Left lung (tissue), 10 donors: Measurements from ENCODE around the gene RFESD. TPM values are rescaled to one million over a fixed set of nuclear protein-coding genes. Genes with fewer than 3 reads are reported as not detected.

ENCODE experiments used
- ATAC-seq: fragments of 200-7000 bp; cut with Tn5 transposase; one replicate; pipeline ENCODE4 v1.9.1; 2020; ENCODE audit warnings: moderate library complexity
- DNase-seq, 4 donors: peaks; one replicate each; pipeline ENCODE4 v3.0.0-alpha.2; 2013 to 2020
- H3K27ac ChIP-seq, 2 donors: fragments of 200-600 bp; sonication (generic) in 1 of 2; one replicate each; pipeline versions ENCODE4 v1.5.0 to v1.8.0; 2020 to 2021
- H3K27me3 ChIP-seq, 2 donors: fragments of 200-600 bp; sonication (generic) in 1 of 2; one replicate each; pipeline versions ENCODE4 v1.5.0 to v1.8.0; 2020 to 2021
- H3K36me3 ChIP-seq, 2 donors: fragments of 200-600 bp; sonication (generic) in 1 of 2; one replicate each; pipeline versions ENCODE4 v1.5.0 to v1.8.0; 2020 to 2021
- H3K4me1 ChIP-seq, 2 donors: fragments of 200-600 bp; one replicate each; pipeline ENCODE4 v1.8.0; 2021
- H3K4me3 ChIP-seq, 2 donors: fragments of 200-600 bp; sonication (generic) in 1 of 2; one replicate each; pipeline versions ENCODE4 v1.5.0 to v1.8.0; 2020 to 2021; ENCODE audit warnings: mild to moderate bottlenecking in 1 of 2
- H3K9me3 ChIP-seq, 2 donors: fragments of 200-600 bp; sonication (generic) in 1 of 2; one replicate each; pipeline versions ENCODE4 v1.5.0 to v1.8.0; 2020 to 2021
- CTCF ChIP-seq, 2 donors: fragments of 200-600 bp; sonication (generic) in 1 of 2; IDR thresholded peaks; one replicate each; pipeline versions ENCODE4 v1.5.0 to v1.8.0; 2021; ENCODE audit warnings: antibody characterized with exemption in 2 of 2
- intact Hi-C, 2 donors: fragments of 100-400 bp; cut with DNase I; formaldehyde crosslinking; loops; one replicate each; pipeline versions ENCODE4 v1.11.2 to v1.14.2; 2022
- polyA plus RNA-seq, 6 donors: library from polyadenylated mRNA; unstranded; fragments of 120-200 nt; gene quantifications; one replicate each; pipeline ENCODE4 v1.2.1, GENCODE V29; 2013; ENCODE audit not compliant: insufficient read length in 6 of 6
- total RNA-seq, 2 donors: library from RNA; stranded (reverse); fragmentation: NEBNext Ultra II Directional; extraction: Animal tissue kit (Norgen Biotek cat#: 25700); gene quantifications; one replicate each; pipeline ENCODE4 v1.2.1, GENCODE V29; 2021
- donor health status: DM: no; HTN: yes; CAD: no.
- donor health status: DM: no; HTN: no; CAD: no.

RFESD gene
- total and polyA plus RNA-seq, 8 donors, result 2.7 to 6.1 (median 4.8) TPM

- TF ChIP-seq CTCF (IDR thresholded peaks at IDR 0.05), result no peak
Measured at GRCh38 chr5:95668216-95668615, 21.6 kb downstream of the RFESD start.

GRCh38 chr5:95668728-95669127 lies 22.2 kb downstream of the RFESD start:
- intact Hi-C loops, result loop anchor here in 1 of 2 donors (5.0 kb wide), 1 partner anchor 174 kb away; no protein-coding TSS in a partner anchor
- ATAC-seq (no peak), DNase-seq (no peak)
- H3K27ac ChIP-seq, result no peak overlapping the region
- no peak for TF ChIP-seq CTCF (IDR thresholded peaks at IDR 0.05)
- no peaks in the 10 kb centered on the region for H3K9me3 ChIP-seq
- H3K36me3 ChIP-seq, result no peaks in the 10 kb centered on the region
- H3K4me3 ChIP-seq, result no peak overlapping the region
- peaks cover 4 to 5% of the 10 kb centered on the region in 2 donors for H3K4me1 ChIP-seq
- H3K27me3 ChIP-seq, result no peaks in the 10 kb centered on the region

More at GRCh38 chr5:95668216-95668615, 21.6 kb downstream of the RFESD start:
- H3K27ac ChIP-seq, result no peak overlapping the region
- H3K9me3 ChIP-seq, result no peaks in the 10 kb centered on the region
- H3K36me3 ChIP-seq, result no peaks in the 10 kb centered on the region
- peaks cover 4 to 5% of the 10 kb centered on the region in 2 donors for H3K4me1 ChIP-seq
- H3K27me3 ChIP-seq, result no peaks in the 10 kb centered on the region
- DNase-seq (no peak), ATAC-seq (no peak)
- intact Hi-C loops, result loop anchor here in 1 of 2 donors (5.0 kb wide), 1 partner anchor 174 kb away; no protein-coding TSS in a partner anchor
- H3K4me3 ChIP-seq, result no peak overlapping the region

GRCh38 chr5:95669540-95669939 lies 23.0 kb downstream of the RFESD start:
- ATAC-seq (peak; percentile 68), DNase-seq (peak in 1 of 4 donors; percentile 64)
- Histone ChIP-seq H3K9me3 (no peaks in the 10 kb centered on the region), H3K4me1 (peaks cover 2 to 4% of the 10 kb centered on the region in 2 donors), H3K36me3 (no peaks in the 10 kb centered on the region), H3K27ac (no peak overlapping the region), H3K4me3 (no peak overlapping the region), H3K27me3 (no peaks in the 10 kb centered on the region)
- no peak for TF ChIP-seq CTCF (IDR thresholded peaks at IDR 0.05)
- intact Hi-C loops, result loop anchor here in 1 of 2 donors (5.0 kb wide), 1 partner anchor 173 kb away; no protein-coding TSS in a partner anchor

- Histone ChIP-seq H3K36me3 (no peaks in the 10 kb centered on the region), H3K27ac (no peak overlapping the region), H3K9me3 (no peaks in the 10 kb centered on the region), H3K4me3 (no peak overlapping the region), H3K27me3 (no peaks in the 10 kb centered on the region), H3K4me1 (peaks cover 0 to 4% of the 10 kb centered on the region in 2 donors)
- intact Hi-C loops, result loop anchor here in 1 of 2 donors (5.0 kb wide), 1 partner anchor 172 kb away; no protein-coding TSS in a partner anchor
- no peak for DNase-seq
- no peak for TF ChIP-seq CTCF (IDR thresholded peaks at IDR 0.05)
- no peak for ATAC-seq
Measured at GRCh38 chr5:95669985-95670384, 23.4 kb downstream of the RFESD start.

GRCh38 chr5:95670568-95670967 lies 24.0 kb downstream of the RFESD start:
- TF ChIP-seq CTCF (IDR thresholded peaks at IDR 0.05), result no peak
- no peaks in the 10 kb centered on the region for H3K9me3 ChIP-seq
- no peaks in the 10 kb centered on the region for H3K27me3 ChIP-seq
- peaks cover 0 to 4% of the 10 kb centered on the region in 2 donors for H3K4me1 ChIP-seq
- H3K4me3 ChIP-seq, result no peak overlapping the region
- no peak for DNase-seq
- no peaks in the 10 kb centered on the region for H3K36me3 ChIP-seq
- no peak overlapping the region for H3K27ac ChIP-seq
- intact Hi-C loops, result no loop called here
- ATAC-seq, result no peak
